ENCODE measurements around the gene ZBTB48.

Gene ZBTB48

GRCh38 chr1:6574025-6574620 lies 5.7 kb upstream of the ZBTB48 start:
- DNase-seq, result no peak

- DNase-seq, result no peak
Measured at GRCh38 chr1:6574818-6575217, 5.0 kb upstream of the ZBTB48 start.

- DNase-seq, result no peak
Measured at GRCh38 chr1:6577831-6578525, 1.8 kb upstream of the ZBTB48 start.

- no peak for DNase-seq
Measured at GRCh38 chr1:6578624-6579373, 995 bp upstream of the ZBTB48 start.

DNA sequence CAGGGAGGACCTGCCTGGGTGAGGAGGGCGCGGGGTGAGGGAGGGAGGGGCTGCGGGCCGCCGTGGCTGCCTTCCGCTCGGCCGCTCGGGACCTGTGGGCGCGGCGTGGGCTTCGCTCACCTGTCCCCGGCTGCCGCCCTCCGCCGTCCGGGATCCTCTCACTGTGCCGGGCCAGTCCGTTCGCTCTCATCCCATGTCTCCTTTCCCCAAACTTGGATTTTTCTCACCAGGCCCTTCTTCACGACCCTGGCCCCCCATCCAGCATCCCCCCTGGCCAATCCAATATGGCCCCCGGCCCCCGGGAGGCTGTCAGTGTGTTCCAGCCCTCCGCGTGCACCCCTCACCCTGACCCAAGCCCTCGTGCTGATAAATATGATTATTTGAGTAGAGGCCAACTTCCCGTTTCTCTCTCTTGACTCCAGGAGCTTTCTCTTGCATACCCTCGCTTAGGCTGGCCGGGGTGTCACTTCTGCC lies 362 bp downstream of the ZBTB48 start:
- peak; percentile 75 for DNase-seq

DNA sequence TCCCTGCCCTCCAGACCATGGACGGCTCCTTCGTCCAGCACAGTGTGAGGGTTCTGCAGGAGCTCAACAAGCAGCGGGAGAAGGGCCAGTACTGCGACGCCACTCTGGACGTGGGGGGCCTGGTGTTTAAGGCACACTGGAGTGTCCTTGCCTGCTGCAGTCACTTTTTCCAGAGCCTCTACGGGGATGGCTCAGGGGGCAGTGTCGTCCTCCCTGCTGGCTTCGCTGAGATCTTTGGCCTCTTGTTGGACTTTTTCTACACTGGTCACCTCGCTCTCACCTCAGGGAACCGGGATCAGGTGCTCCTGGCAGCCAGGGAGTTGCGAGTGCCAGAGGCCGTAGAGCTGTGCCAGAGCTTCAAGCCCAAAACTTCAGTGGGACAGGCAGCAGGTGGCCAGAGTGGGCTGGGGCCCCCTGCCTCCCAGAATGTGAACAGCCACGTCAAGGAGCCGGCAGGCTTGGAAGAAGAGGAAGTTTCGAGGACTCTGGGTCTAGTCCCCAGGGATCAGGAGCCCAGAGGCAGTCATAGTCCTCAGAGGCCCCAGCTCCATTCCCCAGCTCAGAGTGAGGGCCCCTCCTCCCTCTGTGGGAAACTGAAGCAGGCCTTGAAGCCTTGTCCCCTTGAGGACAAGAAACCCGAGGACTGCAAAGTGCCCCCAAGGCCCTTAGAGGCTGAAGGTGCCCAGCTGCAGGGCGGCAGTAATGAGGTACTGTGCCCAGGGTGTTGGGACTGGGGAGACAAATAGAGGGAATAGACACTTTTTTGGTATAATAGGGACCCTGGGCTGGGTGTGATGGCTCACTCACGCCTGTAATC lies 1.0 kb downstream of the ZBTB48 start:
- DNase-seq, result peak; percentile 39

DNA sequence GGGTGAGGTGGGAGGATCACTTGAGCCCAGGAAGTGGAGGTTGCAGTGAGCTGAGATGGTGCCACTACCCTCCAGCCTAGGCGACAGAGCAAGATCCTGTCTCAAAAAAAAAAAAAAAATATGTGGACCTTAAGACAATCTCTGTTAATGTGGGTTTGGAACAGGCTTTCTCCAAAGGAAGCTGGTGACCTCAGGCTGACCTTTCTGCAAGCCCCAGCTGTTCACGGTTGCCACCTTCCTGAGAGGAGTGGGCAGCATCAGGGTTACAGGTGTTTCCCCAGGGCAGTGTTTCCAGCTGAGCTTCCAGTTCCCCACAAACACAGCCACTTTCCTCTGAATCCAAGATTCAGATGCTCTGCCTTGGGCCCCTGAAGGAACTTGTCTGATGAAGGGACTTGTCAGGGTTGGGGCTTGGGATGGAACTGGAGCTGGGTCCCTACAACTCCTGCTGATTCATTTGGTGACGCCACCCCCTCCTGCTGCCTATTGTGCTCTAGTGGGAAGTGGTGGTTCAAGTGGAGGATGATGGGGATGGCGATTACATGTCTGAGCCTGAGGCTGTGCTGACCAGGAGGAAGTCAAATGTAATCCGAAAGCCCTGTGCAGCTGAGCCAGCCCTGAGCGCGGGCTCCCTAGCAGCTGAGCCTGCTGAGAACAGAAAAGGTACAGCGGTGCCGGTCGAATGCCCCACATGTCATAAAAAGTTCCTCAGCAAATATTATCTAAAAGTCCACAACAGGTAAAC lies 1.9 kb downstream of the ZBTB48 start:
- DNase-seq, result peak; percentile 88

GRCh38 chr1:6582370-6582769 lies 2.6 kb downstream of the ZBTB48 start:
- no peak for DNase-seq

DNA sequence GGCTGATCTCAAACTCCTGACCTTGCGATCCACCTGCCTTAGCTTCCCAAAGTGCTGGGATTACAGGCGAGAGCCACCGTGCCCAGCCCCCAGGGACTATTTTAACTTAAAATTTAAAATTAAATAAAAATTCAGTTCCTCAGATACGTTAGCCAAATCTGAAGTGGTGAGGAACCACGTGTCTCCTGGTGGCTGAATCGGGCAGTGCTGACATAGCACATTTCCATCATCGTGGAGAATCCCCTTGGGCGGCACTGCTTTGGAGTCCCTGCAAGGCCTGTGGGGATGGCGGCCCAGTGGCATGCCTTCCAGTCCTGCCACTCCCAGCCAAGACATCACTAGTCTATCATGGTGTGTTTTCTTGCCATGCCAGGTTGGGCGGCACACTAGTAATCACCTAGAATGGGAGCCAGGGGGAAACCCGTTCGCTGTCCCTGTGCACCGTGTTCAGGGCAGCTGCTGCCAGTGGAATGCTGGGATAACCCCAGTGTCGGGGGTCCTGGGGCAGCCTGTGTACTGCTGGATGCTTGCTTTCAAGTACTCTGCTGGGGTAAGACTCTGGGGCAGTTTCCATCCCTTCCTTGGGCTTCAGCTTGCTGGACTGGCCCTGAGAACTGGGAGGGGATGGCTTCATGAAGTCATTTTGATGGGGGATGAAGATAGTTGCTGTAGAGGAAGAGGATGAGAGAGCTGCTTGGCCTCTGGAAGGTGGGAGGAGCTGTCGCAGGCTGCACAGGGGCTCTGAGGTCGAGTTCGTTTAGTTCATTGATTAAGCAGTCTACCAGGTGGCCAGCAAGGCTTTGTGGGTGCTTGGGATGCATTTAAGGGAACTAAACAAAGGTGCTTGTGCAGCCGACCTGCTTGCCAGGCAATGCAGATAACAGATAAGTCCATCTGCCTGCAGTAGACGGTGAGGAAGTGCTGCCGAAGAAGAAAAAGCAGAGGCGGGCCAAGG lies 4.6 kb downstream of the ZBTB48 start:
- DNase-seq, result peak; percentile 17

- DNase-seq, result no peak
Measured at GRCh38 chr1:6585081-6585722, 5.4 kb downstream of the ZBTB48 start.

- no peak for DNase-seq
Measured at GRCh38 chr1:6585841-6586240, 6.0 kb downstream of the ZBTB48 start.

- no peak for DNase-seq
Measured at GRCh38 chr1:6586404-6586816, 6.6 kb downstream of the ZBTB48 start.

GRCh38 chr1:6587261-6588005 lies 7.6 kb downstream of the ZBTB48 start:
- no peak for DNase-seq

- DNase-seq, result no peak
Measured at GRCh38 chr1:6588128-6588892, 8.5 kb downstream of the ZBTB48 start.

DNA sequence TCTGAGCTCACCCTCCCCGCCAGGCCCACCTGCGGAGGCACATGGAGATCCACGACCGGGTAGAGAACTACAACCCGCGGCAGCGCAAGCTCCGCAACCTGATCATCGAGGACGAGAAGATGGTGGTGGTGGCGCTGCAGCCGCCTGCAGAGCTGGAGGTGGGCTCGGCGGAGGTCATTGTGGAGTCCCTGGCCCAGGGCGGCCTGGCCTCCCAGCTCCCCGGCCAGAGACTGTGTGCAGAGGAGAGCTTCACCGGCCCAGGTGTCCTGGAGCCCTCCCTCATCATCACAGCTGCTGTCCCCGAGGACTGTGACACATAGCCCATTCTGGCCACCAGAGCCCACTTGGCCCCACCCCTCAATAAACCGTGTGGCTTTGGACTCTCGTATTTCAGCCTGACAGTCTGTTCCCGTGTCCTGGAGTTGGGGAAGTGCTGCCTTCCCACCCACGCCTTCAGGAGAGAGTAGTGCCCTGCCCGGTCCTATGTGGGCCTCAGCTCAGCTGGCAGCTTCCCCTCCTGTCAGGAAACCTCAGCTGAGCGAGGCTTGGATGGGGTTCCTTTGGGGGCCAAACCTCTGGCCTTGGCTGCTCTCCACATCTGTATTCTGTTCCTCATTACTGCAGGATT lies 9.2 kb downstream of the ZBTB48 start:
- peak; percentile 77 for DNase-seq

GRCh38 chr1:6590046-6590445 lies 10.3 kb downstream of the ZBTB48 start:
- DNase-seq, result no peak

- DNase-seq, result peak; percentile 48
Measured at GRCh38 chr1:6591222-6591621, 11.4 kb downstream of the ZBTB48 start.

- no peak for DNase-seq
Measured at GRCh38 chr1:6591644-6592043, 11.8 kb downstream of the ZBTB48 start.

DNA sequence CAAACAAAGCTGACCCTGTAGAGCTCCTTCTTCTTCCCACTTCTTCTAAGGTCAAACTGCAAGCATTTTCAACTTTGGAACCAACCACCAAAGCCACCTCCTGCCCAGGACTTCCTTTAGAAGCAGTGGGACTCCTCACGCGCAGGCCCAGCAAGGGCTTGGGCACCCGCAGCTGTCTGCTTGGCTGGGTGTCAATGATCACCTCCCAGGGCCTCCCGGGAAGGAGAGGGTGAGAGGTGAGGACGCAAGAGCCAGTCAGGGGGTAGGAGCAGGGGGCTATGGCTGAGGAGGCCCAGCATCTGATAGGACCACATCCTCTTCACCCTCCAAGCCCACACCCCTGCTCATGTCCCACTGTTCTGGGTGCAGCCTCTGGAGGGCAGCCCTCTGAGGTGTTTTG lies 12.6 kb downstream of the ZBTB48 start:
- DNase-seq, result no peak

All from suppressor macrophage treated with lipopolysaccharide for 4 hours (primary cell).